WTC11 (cell line): ENCODE data around the gene C1orf232. TPM values are rescaled to one million over a fixed set of nuclear protein-coding genes. Genes with fewer than 3 reads are reported as not detected.

Experiments
- ATAC-seq: fragments of 200-7000 bp; cut with Tn5 transposase; 2 replicates; pipeline ENCODE4 v1.10.0; 2021; ENCODE audit warnings: mild to moderate bottlenecking, moderate library complexity
- CTCF ChIA-PET: fragments of 300-600 bp; sonication (Branson Sonifier 250); formaldehyde crosslinking; loops from one replicate; lab custom pipeline; 2021; ENCODE audit warnings: antibody characterized with exemption; lab: Charles Lee
- POLR2A ChIA-PET: fragments of 350-600 bp; sonication (Branson Sonifier 250); formaldehyde crosslinking; loops from one replicate; lab custom pipeline; 2021; ENCODE audit warnings: antibody characterized with exemption; lab: Charles Lee
- DNase-seq: peaks from one replicate; pipeline ENCODE4 v3.0.0; 2021; ENCODE audit warnings: low spot score
- H3K27ac Mint-ChIP-seq: 2 replicates; pipeline ENCODE4 v1.8.0; 2021; ENCODE audit warnings: mixed read lengths
- H3K27me3 Mint-ChIP-seq: 2 replicates; pipeline ENCODE4 v1.8.0; 2021; ENCODE audit warnings: low read depth, mild to moderate bottlenecking, moderate library complexity, mixed read lengths
- H3K36me3 Mint-ChIP-seq: 2 replicates; pipeline ENCODE4 v1.8.0; 2021; ENCODE audit warnings: mixed read lengths
- H3K4me1 Mint-ChIP-seq: 2 replicates; pipeline ENCODE4 v1.8.0; 2022; ENCODE audit warnings: mixed read lengths
- H3K4me3 Mint-ChIP-seq: 2 replicates; pipeline ENCODE4 v1.8.0; 2021; ENCODE audit warnings: mild to moderate bottlenecking, moderate library complexity, mixed read lengths
- H3K9me3 Mint-ChIP-seq: 2 replicates; pipeline ENCODE4 v1.8.0; 2021; ENCODE audit warnings: mixed read lengths
- ATF1 ChIP-seq: sonication (generic); formaldehyde crosslinking; IDR thresholded peaks from 2 replicates; pipeline ENCODE4 v1.8.1; 2023; ENCODE audit warnings: mild to moderate bottlenecking, moderate library complexity, missing genetic modification reagents
- ATF3 ChIP-seq: sonication (generic); formaldehyde crosslinking; conservative IDR thresholded peaks from 2 replicates; pipeline ENCODE4 v1.8.1; 2022; ENCODE audit warnings: mild to moderate bottlenecking, missing genetic modification reagents
- ATF6 ChIP-seq: sonication (generic); formaldehyde crosslinking; IDR thresholded peaks from 2 replicates; pipeline ENCODE4 v1.8.1; 2023; ENCODE audit warnings: mild to moderate bottlenecking, missing genetic modification reagents
- CBFB ChIP-seq: sonication (generic); formaldehyde crosslinking; IDR thresholded peaks from 2 replicates; pipeline ENCODE4 v1.8.1; 2022; ENCODE audit warnings: mild to moderate bottlenecking, low read depth, missing genetic modification reagents
- FOXJ3 ChIP-seq: sonication (generic); formaldehyde crosslinking; IDR thresholded peaks from 2 replicates; pipeline ENCODE4 v1.9.0; 2021; ENCODE audit warnings: missing genetic modification reagents, mild to moderate bottlenecking, borderline replicate concordance
- MXD4 ChIP-seq: fragments of 250-450 bp; sonication (Bioruptor Pico); IDR thresholded peaks from 2 replicates; pipeline ENCODE4 v1.8.0; 2021; ENCODE audit warnings: mild to moderate bottlenecking, moderate library complexity, borderline replicate concordance
- NFATC4 ChIP-seq: fragments of 250-450 bp; sonication (Bioruptor Pico); IDR thresholded peaks from 2 replicates; pipeline ENCODE4 v1.9.0; 2021; ENCODE audit warnings: mild to moderate bottlenecking
- NFYB ChIP-seq: sonication (generic); formaldehyde crosslinking; conservative IDR thresholded peaks from 2 replicates; pipeline ENCODE4 v1.8.0; 2022; ENCODE audit warnings: low read depth, missing genetic modification reagents
- STAT6 ChIP-seq: sonication (generic); formaldehyde crosslinking; conservative IDR thresholded peaks from 2 replicates; pipeline ENCODE4 v1.8.1; 2023; ENCODE audit warnings: mild to moderate bottlenecking, low read depth, missing genetic modification reagents, moderate library complexity
- TEAD4 ChIP-seq: sonication (generic); formaldehyde crosslinking; IDR thresholded peaks from 2 replicates; pipeline ENCODE4 v1.8.0; 2022; ENCODE audit warnings: mild to moderate bottlenecking, missing genetic modification reagents
- ZMAT4 ChIP-seq: fragments of 250-450 bp; sonication (Bioruptor Pico); IDR thresholded peaks from 2 replicates; pipeline ENCODE4 v1.9.0; 2021; ENCODE audit warnings: mild to moderate bottlenecking
- ZNF219 ChIP-seq: sonication (generic); formaldehyde crosslinking; IDR thresholded peaks from 2 replicates; pipeline ENCODE4 v1.8.0; 2023; ENCODE audit warnings: missing genetic modification reagents, mild to moderate bottlenecking, borderline replicate concordance
- ZNF232 ChIP-seq: sonication (generic); formaldehyde crosslinking; IDR thresholded peaks from 2 replicates; pipeline ENCODE4 v1.8.0; 2022; ENCODE audit warnings: mild to moderate bottlenecking, missing genetic modification reagents
- ZNF423 ChIP-seq: fragments of 250-450 bp; sonication (Bioruptor Pico); IDR thresholded peaks from 2 replicates; pipeline ENCODE4 v2.1.2; 2022; ENCODE audit warnings: mild to moderate bottlenecking, moderate library complexity
- ZNF512 ChIP-seq: sonication (generic); formaldehyde crosslinking; IDR thresholded peaks from 2 replicates; pipeline ENCODE4 v1.8.1; 2022; ENCODE audit warnings: missing genetic modification reagents, borderline replicate concordance
- total RNA-seq: library from RNA; stranded (reverse); gene quantifications from 3 replicates; pipeline ENCODE4 v1.2.3, GENCODE V29; 2021

Gene C1orf232
- total RNA-seq, 1 experiment from 2014 or later: not detected

- TF ChIP-seq ZNF423: no peak
- no peak for TF ChIP-seq CBFB (CRISPR knock-in tag)
- no peak for TF ChIP-seq ZMAT4
- no peak for TF ChIP-seq TEAD4 (CRISPR knock-in tag)
- no peak for TF ChIP-seq ZNF512
- TF ChIP-seq FOXJ3: no peak
- no peak for TF ChIP-seq ATF3 (CRISPR knock-in tag)
- TF ChIP-seq ATF1 (CRISPR knock-in tag): no peak
- TF ChIP-seq, all 79 proteins: peak for 0
Measured at GRCh38 chr1:26200413-26200812, 31.6 kb upstream of the C1orf232 start (continued).

- ATAC-seq: no peak
- no peak overlapping the region for H3K27ac Mint-ChIP-seq
- H3K4me3 Mint-ChIP-seq: no peak overlapping the region
- ChIA-PET CTCF (interaction anchor here (1.1 to 1.5 kb wide), 2 partner anchors 20 to 53 kb away, joined by 3 to 4 read pairs; partner anchors contain the start of gene CNKSR1), POLR2A (no interaction called here)
- H3K36me3 Mint-ChIP-seq: no peaks in the 10 kb centered on the region
- H3K9me3 Mint-ChIP-seq: no peaks in the 10 kb centered on the region
- H3K27me3 Mint-ChIP-seq: no peaks in the 10 kb centered on the region; the same call in none of the 2 replicates
- DNase-seq: no peak
- H3K4me1 Mint-ChIP-seq: peaks cover 23% of the 10 kb centered on the region
- TF ChIP-seq ZNF232 (CRISPR knock-in tag): no peak
- TF ChIP-seq STAT6 (CRISPR knock-in tag): no peak
- no peak for TF ChIP-seq ATF6 (CRISPR knock-in tag)
- no peak for TF ChIP-seq MXD4 (CRISPR knock-in tag)
- no peak for TF ChIP-seq NFYB (CRISPR knock-in tag)
- no peak for TF ChIP-seq ZNF219 (CRISPR knock-in tag)
Measured at GRCh38 chr1:26197813-26198212, 29.1 kb upstream of the C1orf232 start.

GRCh38 chr1:26197301-26197700 lies 28.5 kb upstream of the C1orf232 start:
- ChIA-PET POLR2A (no interaction called here), CTCF (interaction anchor here (1.1 to 1.5 kb wide), 2 partner anchors 20 to 52 kb away, joined by 3 to 4 read pairs; partner anchors contain the start of gene CNKSR1)
- DNase-seq: no peak
- Mint-ChIP-seq H3K27me3 (no peaks in the 10 kb centered on the region; the same call in none of the 2 replicates), H3K9me3 (no peaks in the 10 kb centered on the region), H3K4me1 (peaks cover 23% of the 10 kb centered on the region), H3K4me3 (no peak overlapping the region), H3K36me3 (no peaks in the 10 kb centered on the region), H3K27ac (no peak overlapping the region)
- ATAC-seq: no peak
- TF ChIP-seq NFATC4: no peak
